HEK293 (cell line): ENCODE data around the gene SP3.
A peak's percentile ranks its signal among the peaks of the same experiment; 100 is the strongest.

Experiments used
- CTCF ChIA-PET: fragments of 350-600 bp; formaldehyde crosslinking; extraction: SDS; loops from one replicate; lab custom pipeline; 2021; ENCODE audit warnings: antibody characterized with exemption; lab: Yijun Ruan, JAX
- POLR2A ChIA-PET: fragments of 300-600 bp; formaldehyde crosslinking; extraction: SDS; loops from one replicate; lab custom pipeline; 2020; ENCODE audit warnings: antibody characterized with exemption, inconsistent platforms; lab: Yijun Ruan, JAX
- H3K27ac ChIP-seq: fragments of 200-500 bp; sonication (Bioruptor generic); 2 replicates; pipeline ENCODE4 v1.5.1; 2014; ENCODE audit warnings: low read depth, low read length, control low read depth, inconsistent platforms; ENCODE audit errors: extremely low read depth
- H3K36me3 ChIP-seq, 2 experiments: fragments of 200-500 bp in 1 of 2; sonication (Bioruptor generic) in 1 of 2; 1 replicate in 1 of 2; 2 replicates in 1 of 2; pipeline ENCODE4 v1.5.1; 2014 to 2017; ENCODE audit warnings: inconsistent platforms in 2 of 2, low read length in 2 of 2; ENCODE audit not compliant: control insufficient read depth in 2 of 2, insufficient read depth in 1 of 2
- H3K4me1 ChIP-seq: fragments of 200-500 bp; sonication (Bioruptor generic); 2 replicates; pipeline ENCODE4 v1.5.1; 2014; ENCODE audit warnings: mild to moderate bottlenecking, low read length, inconsistent platforms; ENCODE audit not compliant: control insufficient read depth, insufficient read depth
- H3K4me3 ChIP-seq: 2 replicates; pipeline ENCODE4 v1.5.1; 2011; ENCODE audit warnings: low read depth, mild to moderate bottlenecking, control low read depth, low read length, moderate library complexity
- H3K9me3 ChIP-seq: fragments of 200-500 bp; sonication (Bioruptor generic); 2 replicates; pipeline ENCODE4 v1.5.1; 2014; ENCODE audit warnings: low read depth, low read length, inconsistent platforms; ENCODE audit not compliant: control insufficient read depth, insufficient read depth
- GFI1B ChIP-seq: fragments of 450-650 bp; formaldehyde crosslinking; IDR thresholded peaks from 2 replicates; pipeline ENCODE4 v1.5.1; 2016; ENCODE audit warnings: missing biosample characterization, missing genetic modification characterization
- KLF8 ChIP-seq: fragments of 450-650 bp; formaldehyde crosslinking; IDR thresholded peaks from 2 replicates; pipeline ENCODE4 v1.5.1; 2016; ENCODE audit warnings: missing biosample characterization, missing genetic modification characterization
- MEIS1 ChIP-seq: sonication (generic); formaldehyde crosslinking; IDR thresholded peaks from 2 replicates; pipeline ENCODE4 v1.8.1; 2022; ENCODE audit warnings: missing genetic modification reagents, mild to moderate bottlenecking, borderline replicate concordance
- SETDB1 ChIP-seq: IDR thresholded peaks from one replicate; pipeline ENCODE4 v1.6.1; 2017; ENCODE audit warnings: mild to moderate bottlenecking, low read length, moderate library complexity, mixed read lengths; ENCODE audit not compliant: insufficient read length
- ZBTB7A ChIP-seq: fragments of 450-650 bp; formaldehyde crosslinking; IDR thresholded peaks from 2 replicates; pipeline ENCODE4 v1.5.1; 2016; ENCODE audit warnings: low read depth, missing biosample characterization, missing genetic modification characterization
- ZNF214 ChIP-seq: fragments of 450-650 bp; formaldehyde crosslinking; IDR thresholded peaks from 2 replicates; pipeline ENCODE4 v1.5.1; 2017; ENCODE audit warnings: missing biosample characterization, mild to moderate bottlenecking, missing genetic modification characterization, borderline replicate concordance
- ZNF266 ChIP-seq: fragments of 450-650 bp; formaldehyde crosslinking; IDR thresholded peaks from 2 replicates; pipeline ENCODE4 v1.5.1; 2016; ENCODE audit warnings: missing biosample characterization, missing genetic modification characterization, low read depth
- ZNF302 ChIP-seq: fragments of 450-650 bp; formaldehyde crosslinking; IDR thresholded peaks from 2 replicates; pipeline ENCODE4 v1.5.1; 2016; ENCODE audit warnings: missing biosample characterization, missing genetic modification characterization, low read depth
- ZNF37A ChIP-seq: fragments of 450-650 bp; IDR thresholded peaks from 2 replicates; pipeline ENCODE4 v1.5.1; 2018; ENCODE audit warnings: missing biosample characterization, missing genetic modification characterization
- ZNF48 ChIP-seq: fragments of 450-650 bp; formaldehyde crosslinking; IDR thresholded peaks from 2 replicates; pipeline ENCODE4 v1.5.1; 2016; ENCODE audit warnings: missing biosample characterization, missing genetic modification characterization
- ZNF510 ChIP-seq: fragments of 450-650 bp; formaldehyde crosslinking; IDR thresholded peaks from 2 replicates; pipeline ENCODE4 v1.5.1; 2018; ENCODE audit warnings: mild to moderate bottlenecking, missing genetic modification characterization, missing biosample characterization; ENCODE audit not compliant: insufficient replicate concordance
- ZNF529 ChIP-seq: fragments of 450-650 bp; formaldehyde crosslinking; IDR thresholded peaks from 2 replicates; pipeline ENCODE4 v1.5.1; 2017; ENCODE audit warnings: missing genetic modification characterization, missing biosample characterization; ENCODE audit not compliant: insufficient replicate concordance
- ZNF544 ChIP-seq: fragments of 450-650 bp; formaldehyde crosslinking; IDR thresholded peaks from 2 replicates; pipeline ENCODE4 v1.5.0; 2017; ENCODE audit warnings: missing biosample characterization, missing genetic modification characterization
- ZNF549 ChIP-seq: fragments of 450-650 bp; IDR thresholded peaks from 2 replicates; pipeline ENCODE4 v1.5.1; 2018; ENCODE audit warnings: missing biosample characterization, missing genetic modification characterization, mild to moderate bottlenecking, inconsistent platforms, moderate library complexity
- ZNF558 ChIP-seq: fragments of 450-650 bp; formaldehyde crosslinking; IDR thresholded peaks from 2 replicates; pipeline ENCODE4 v1.5.1; 2016; ENCODE audit warnings: missing biosample characterization, missing genetic modification characterization
- ZNF624 ChIP-seq: fragments of 450-650 bp; formaldehyde crosslinking; IDR thresholded peaks from 2 replicates; pipeline ENCODE4 v1.5.1; 2017; ENCODE audit warnings: missing biosample characterization, missing genetic modification characterization
- ZNF701 ChIP-seq: fragments of 450-650 bp; formaldehyde crosslinking; IDR thresholded peaks from 2 replicates; pipeline ENCODE4 v1.5.1; 2016; ENCODE audit warnings: missing biosample characterization, missing genetic modification characterization
- ZNF837 ChIP-seq: fragments of 450-650 bp; formaldehyde crosslinking; IDR thresholded peaks from 2 replicates; pipeline ENCODE4 v1.5.1; 2016; ENCODE audit warnings: missing biosample characterization, missing genetic modification characterization
- ZXDB ChIP-seq: fragments of 450-650 bp; formaldehyde crosslinking; IDR thresholded peaks from 2 replicates; pipeline ENCODE4 v1.5.1; 2016; ENCODE audit warnings: missing biosample characterization, missing genetic modification characterization
- TF ChIP-seq, protein P1 (sequence below): fragments of 450-650 bp; formaldehyde crosslinking; IDR thresholded peaks from 2 replicates; pipeline ENCODE4 v1.5.1; 2016; ENCODE audit warnings: missing biosample characterization, missing genetic modification characterization
- TF ChIP-seq, protein P2 (sequence below): fragments of 450-650 bp; IDR thresholded peaks from 2 replicates; pipeline ENCODE4 v1.5.1; 2018; ENCODE audit warnings: missing biosample characterization, mild to moderate bottlenecking, missing genetic modification characterization
- TF ChIP-seq, protein P3 (sequence below): fragments of 450-650 bp; IDR thresholded peaks from 2 replicates; pipeline ENCODE4 v1.5.1; 2018; ENCODE audit warnings: missing biosample characterization, missing genetic modification characterization
- TF ChIP-seq, protein P4 (sequence below): fragments of 450-650 bp; formaldehyde crosslinking; IDR thresholded peaks from 2 replicates; pipeline ENCODE4 v1.5.1; 2016; ENCODE audit warnings: missing biosample characterization, missing genetic modification characterization

Gene SP3

DNA sequence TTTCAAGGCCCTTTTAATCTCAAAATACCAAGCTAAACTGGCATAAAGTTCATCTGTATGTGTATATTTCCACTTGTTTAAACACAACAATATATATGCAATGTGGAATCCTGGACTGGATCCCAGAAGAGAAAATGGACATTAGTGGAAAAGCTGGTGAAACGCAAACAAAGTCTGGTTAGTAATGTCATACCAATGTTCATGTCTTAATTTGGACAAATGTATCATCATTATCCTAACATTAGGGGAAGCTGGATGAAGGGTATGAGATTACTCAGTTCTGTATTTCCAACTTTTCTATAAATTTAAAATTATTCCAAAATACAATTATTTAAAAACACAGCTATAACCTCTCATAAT lies 3.8 kb downstream of the SP3 start:
- ChIA-PET POLR2A (no interaction called here), CTCF (interaction anchor here (1.3 kb wide), 2 partner anchors 77 to 393 kb away, joined by 3 to 5 read pairs; no protein-coding TSS in a partner anchor)

DNA sequence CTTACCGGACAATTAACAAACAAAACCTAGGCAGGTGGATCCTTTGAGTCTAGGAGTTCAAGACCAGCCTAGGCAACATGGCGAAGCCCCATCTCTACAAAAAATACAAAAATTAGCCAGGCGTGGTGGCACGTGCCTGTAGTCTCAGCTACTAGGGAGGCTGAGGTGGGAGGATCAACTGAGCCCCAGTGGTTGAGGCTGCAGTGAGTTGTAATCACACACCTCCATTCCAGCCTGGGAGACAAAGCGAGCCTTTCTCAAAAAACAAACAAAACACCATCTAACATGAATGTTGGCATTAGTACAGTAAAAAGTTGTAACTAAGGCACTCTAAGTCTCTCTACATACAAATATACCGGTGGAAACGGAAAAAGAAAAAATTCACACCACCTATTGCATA lies 5.3 kb downstream of the SP3 start:
- ChIA-PET CTCF (interaction anchor here (0.6 to 0.7 kb wide), 2 partner anchors 295 to 518 kb away, joined by 3 read pairs; no protein-coding TSS in a partner anchor), POLR2A (no interaction called here)
- peaks cover 19% of the 10 kb centered on the region for H3K4me1 ChIP-seq
- H3K4me3 ChIP-seq = no peak overlapping the region
- TF ChIP-seq ZNF544 (tag by site-specific recombination) = no peak
- no peak for TF ChIP-seq ZXDB (tag by site-specific recombination)
- TF ChIP-seq, protein P1, sequence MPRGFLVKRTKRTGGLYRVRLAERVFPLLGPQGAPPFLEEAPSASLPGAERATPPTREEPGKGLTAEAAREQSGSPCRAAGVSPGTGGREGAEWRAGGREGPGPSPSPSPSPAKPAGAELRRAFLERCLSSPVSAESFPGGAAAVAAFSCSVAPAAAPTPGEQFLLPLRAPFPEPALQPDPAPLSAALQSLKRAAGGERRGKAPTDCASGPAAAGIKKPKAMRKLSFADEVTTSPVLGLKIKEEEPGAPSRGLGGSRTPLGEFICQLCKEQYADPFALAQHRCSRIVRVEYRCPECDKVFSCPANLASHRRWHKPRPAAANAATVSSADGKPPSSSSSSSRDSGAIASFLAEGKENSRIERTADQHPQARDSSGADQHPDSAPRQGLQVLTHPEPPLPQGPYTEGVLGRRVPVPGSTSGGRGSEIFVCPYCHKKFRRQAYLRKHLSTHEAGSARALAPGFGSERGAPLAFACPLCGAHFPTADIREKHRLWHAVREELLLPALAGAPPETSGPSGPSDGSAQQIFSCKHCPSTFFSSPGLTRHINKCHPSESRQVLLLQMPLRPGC = no peak
- no peak for TF ChIP-seq GFI1B (tag by site-specific recombination)
- no peak for TF ChIP-seq ZNF37A
- TF ChIP-seq KLF8 (tag by site-specific recombination) = no peak
- TF ChIP-seq ZNF558 (tag by site-specific recombination) = no peak
- no peak for TF ChIP-seq ZNF214 (tag by site-specific recombination)
- TF ChIP-seq ZNF701 (tag by site-specific recombination) = no peak
- no peak for TF ChIP-seq ZNF624 (tag by site-specific recombination)
- TF ChIP-seq, protein P2, sequence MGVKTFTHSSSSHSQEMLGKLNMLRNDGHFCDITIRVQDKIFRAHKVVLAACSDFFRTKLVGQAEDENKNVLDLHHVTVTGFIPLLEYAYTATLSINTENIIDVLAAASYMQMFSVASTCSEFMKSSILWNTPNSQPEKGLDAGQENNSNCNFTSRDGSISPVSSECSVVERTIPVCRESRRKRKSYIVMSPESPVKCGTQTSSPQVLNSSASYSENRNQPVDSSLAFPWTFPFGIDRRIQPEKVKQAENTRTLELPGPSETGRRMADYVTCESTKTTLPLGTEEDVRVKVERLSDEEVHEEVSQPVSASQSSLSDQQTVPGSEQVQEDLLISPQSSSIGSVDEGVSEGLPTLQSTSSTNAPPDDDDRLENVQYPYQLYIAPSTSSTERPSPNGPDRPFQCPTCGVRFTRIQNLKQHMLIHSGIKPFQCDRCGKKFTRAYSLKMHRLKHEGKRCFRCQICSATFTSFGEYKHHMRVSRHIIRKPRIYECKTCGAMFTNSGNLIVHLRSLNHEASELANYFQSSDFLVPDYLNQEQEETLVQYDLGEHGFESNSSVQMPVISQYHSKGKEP (tag by site-specific recombination) = no peak
- H3K9me3 ChIP-seq = no peaks in the 10 kb centered on the region
- peaks cover 0 to 27% of the 10 kb centered on the region in 2 experiments for H3K36me3 ChIP-seq
- H3K27ac ChIP-seq = no peak overlapping the region

More for the DNA sequence above, 3.8 kb downstream of the SP3 start:
- TF ChIP-seq ZNF510 (peak; percentile 7), ZBTB7A (tag by site-specific recombination) (no peak), MEIS1 (CRISPR knock-in tag) (no peak), ZNF544 (tag by site-specific recombination) (no peak), ZNF549 (tag by site-specific recombination) (0 out of 2 replicates have a peak, but pooled peaks have one; percentile 13), SETDB1 (peak; percentile 84), ZNF302 (tag by site-specific recombination) (no peak), ZNF529 (peak; percentile 100), ZNF48 (no peak), KLF8 (tag by site-specific recombination) (no peak), ZNF266 (tag by site-specific recombination) (no peak), ZNF837 (no peak)
- TF ChIP-seq, protein P3, sequence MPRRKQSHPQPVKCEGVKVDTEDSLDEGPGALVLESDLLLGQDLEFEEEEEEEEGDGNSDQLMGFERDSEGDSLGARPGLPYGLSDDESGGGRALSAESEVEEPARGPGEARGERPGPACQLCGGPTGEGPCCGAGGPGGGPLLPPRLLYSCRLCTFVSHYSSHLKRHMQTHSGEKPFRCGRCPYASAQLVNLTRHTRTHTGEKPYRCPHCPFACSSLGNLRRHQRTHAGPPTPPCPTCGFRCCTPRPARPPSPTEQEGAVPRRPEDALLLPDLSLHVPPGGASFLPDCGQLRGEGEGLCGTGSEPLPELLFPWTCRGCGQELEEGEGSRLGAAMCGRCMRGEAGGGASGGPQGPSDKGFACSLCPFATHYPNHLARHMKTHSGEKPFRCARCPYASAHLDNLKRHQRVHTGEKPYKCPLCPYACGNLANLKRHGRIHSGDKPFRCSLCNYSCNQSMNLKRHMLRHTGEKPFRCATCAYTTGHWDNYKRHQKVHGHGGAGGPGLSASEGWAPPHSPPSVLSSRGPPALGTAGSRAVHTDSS = no peak
- TF ChIP-seq, protein P4, sequence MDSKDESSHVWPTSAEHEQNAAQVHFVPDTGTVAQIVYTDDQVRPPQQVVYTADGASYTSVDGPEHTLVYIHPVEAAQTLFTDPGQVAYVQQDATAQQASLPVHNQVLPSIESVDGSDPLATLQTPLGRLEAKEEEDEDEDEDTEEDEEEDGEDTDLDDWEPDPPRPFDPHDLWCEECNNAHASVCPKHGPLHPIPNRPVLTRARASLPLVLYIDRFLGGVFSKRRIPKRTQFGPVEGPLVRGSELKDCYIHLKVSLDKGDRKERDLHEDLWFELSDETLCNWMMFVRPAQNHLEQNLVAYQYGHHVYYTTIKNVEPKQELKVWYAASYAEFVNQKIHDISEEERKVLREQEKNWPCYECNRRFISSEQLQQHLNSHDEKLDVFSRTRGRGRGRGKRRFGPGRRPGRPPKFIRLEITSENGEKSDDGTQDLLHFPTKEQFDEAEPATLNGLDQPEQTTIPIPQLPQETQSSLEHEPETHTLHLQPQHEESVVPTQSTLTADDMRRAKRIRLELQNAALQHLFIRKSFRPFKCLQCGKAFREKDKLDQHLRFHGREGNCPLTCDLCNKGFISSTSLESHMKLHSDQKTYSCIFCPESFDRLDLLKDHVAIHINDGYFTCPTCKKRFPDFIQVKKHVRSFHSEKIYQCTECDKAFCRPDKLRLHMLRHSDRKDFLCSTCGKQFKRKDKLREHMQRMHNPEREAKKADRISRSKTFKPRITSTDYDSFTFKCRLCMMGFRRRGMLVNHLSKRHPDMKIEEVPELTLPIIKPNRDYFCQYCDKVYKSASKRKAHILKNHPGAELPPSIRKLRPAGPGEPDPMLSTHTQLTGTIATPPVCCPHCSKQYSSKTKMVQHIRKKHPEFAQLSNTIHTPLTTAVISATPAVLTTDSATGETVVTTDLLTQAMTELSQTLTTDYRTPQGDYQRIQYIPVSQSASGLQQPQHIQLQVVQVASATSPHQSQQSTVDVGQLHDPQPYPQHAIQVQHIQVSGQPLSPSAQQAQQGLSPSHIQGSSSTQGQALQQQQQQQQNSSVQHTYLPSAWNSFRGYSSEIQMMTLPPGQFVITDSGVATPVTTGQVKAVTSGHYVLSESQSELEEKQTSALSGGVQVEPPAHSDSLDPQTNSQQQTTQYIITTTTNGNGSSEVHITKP (tag by site-specific recombination) = no peak
- TF ChIP-seq, all 188 proteins: peak for 4
- peaks cover 0 to 13% of the 10 kb centered on the region in 2 experiments; a peak in 2 of 3 replicates for H3K36me3 ChIP-seq
- H3K27ac ChIP-seq = no peak overlapping the region
- no peak overlapping the region for H3K4me3 ChIP-seq
- no peaks in the 10 kb centered on the region for H3K9me3 ChIP-seq
- peaks cover 21% of the 10 kb centered on the region for H3K4me1 ChIP-seq
